Progenitor cell of endocrine pancreas (in vitro differentiated cells): ENCODE measurements around the gene ITGA3. TPM values are rescaled to one million over a fixed set of nuclear protein-coding genes. Genes with fewer than 3 reads are reported as not detected.

ENCODE experiments used
- DNase-seq: peaks from one replicate; pipeline ENCODE4 v3.0.0; 2021; ENCODE audit warnings: low spot score; ENCODE audit not compliant: unreplicated experiment
- H3K27ac Mint-ChIP-seq: 2 replicates; pipeline ENCODE4 v1.8.0; 2021; ENCODE audit warnings: mild to moderate bottlenecking, moderate library complexity, mixed read lengths
- H3K27me3 Mint-ChIP-seq: 2 replicates; pipeline ENCODE4 v1.8.0; 2021; ENCODE audit warnings: mixed read lengths
- H3K36me3 Mint-ChIP-seq: 2 replicates; pipeline ENCODE4 v1.8.0; 2022; ENCODE audit warnings: mixed read lengths; ENCODE audit not compliant: insufficient read depth
- H3K4me1 Mint-ChIP-seq: 2 replicates; pipeline ENCODE4 v1.8.0; 2021; ENCODE audit warnings: low read depth, mixed read lengths
- H3K4me3 Mint-ChIP-seq: 2 replicates; pipeline ENCODE4 v1.8.0; 2021; ENCODE audit warnings: low read depth, mild to moderate bottlenecking, moderate library complexity, mixed read lengths
- H3K9me3 Mint-ChIP-seq: 2 replicates; pipeline ENCODE4 v1.8.0; 2021; ENCODE audit warnings: low read depth, mixed read lengths
- total RNA-seq: library from RNA; stranded (reverse); gene quantifications from 2 replicates; pipeline ENCODE4 v1.2.1, GENCODE V29; 2021
- TF ChIP-seq, protein P1 (sequence below): fragments of 200-600 bp; sonication (generic); IDR thresholded peaks from one replicate; pipeline ENCODE4 v1.5.0; 2021; ENCODE audit warnings: antibody characterized with exemption, mild to moderate bottlenecking; ENCODE audit not compliant: unreplicated experiment

ITGA3 gene
- total RNA-seq, 1 donor from 2014 or later = 17.6 TPM

DNA sequence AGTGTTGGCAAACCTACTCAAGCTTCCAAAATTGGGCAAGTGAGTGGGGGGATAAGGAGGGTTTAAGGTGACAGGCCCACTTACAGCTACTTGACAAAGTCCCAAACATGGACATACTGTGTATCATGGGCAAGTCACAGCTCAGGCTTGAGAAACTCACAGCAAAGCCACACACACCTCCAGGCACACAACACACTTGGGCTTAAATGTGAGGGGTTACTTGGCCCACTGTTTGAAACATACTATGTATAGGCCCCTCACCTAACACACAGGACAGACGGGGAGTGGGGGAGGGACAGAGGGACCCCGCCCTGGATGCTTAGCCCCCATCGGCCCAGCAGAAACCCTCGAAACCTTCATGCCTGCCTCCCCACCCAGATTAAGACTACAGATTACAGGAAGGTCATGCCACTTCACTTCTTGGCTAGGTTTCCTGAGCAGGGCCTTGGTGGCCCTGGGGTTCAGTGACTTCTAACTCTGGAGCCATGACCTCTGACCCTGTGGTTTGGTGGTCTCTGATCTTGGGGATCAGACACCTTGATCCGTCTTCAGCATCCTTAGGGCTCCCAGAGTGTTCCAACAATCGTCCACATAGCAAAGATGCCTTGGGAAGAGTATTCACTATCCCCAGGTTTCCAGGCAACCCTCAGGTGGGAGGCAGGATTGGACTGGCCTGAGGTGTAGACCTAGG lies 76.3 kb downstream of the ITGA3 start:
- DNase-seq = no peak
- Mint-ChIP-seq H3K4me3 (no peak overlapping the region), H3K27me3 (peaks cover 27% of the 10 kb centered on the region), H3K9me3 (no peaks in the 10 kb centered on the region), H3K36me3 (peaks cover 10% of the 10 kb centered on the region), H3K27ac (no peak overlapping the region), H3K4me1 (peaks cover 11% of the 10 kb centered on the region)
- TF ChIP-seq, protein P1, sequence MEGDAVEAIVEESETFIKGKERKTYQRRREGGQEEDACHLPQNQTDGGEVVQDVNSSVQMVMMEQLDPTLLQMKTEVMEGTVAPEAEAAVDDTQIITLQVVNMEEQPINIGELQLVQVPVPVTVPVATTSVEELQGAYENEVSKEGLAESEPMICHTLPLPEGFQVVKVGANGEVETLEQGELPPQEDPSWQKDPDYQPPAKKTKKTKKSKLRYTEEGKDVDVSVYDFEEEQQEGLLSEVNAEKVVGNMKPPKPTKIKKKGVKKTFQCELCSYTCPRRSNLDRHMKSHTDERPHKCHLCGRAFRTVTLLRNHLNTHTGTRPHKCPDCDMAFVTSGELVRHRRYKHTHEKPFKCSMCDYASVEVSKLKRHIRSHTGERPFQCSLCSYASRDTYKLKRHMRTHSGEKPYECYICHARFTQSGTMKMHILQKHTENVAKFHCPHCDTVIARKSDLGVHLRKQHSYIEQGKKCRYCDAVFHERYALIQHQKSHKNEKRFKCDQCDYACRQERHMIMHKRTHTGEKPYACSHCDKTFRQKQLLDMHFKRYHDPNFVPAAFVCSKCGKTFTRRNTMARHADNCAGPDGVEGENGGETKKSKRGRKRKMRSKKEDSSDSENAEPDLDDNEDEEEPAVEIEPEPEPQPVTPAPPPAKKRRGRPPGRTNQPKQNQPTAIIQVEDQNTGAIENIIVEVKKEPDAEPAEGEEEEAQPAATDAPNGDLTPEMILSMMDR = no peak

DNA sequence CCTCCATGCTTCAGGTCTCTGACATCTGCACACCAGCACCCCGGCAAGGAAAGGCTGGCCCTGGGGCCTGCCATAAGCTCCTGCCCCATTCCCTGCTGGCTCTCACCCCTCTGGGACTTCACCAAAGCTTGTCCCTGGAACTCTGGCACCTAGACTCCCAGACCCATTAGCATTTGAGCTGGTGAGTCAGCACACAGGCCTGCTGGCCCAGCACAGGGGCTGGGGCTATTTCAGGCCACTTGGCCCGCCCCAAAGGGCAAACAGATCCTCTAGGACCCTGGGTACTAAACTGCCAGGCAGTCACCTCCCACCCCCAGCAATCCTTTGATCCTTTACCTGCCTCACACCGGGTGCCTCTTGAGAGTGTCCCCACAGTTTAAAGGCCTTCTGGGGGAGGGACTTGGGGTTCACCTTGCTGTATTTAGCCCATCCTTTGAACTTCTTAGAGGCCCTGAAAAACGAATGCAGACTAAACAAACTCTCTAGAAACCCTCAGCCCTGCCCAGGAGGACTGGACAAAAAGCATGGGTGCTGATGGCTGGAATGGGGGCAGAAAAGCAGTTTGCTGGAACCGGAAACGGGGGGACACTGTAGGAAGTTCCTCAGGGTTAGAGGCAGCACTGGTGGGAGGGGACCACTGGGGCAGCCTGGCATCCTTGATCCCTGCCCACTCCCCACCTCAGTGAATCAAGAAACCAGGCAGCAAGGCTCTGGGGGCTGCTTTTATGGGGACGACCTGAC lies 77.3 kb downstream of the ITGA3 start:
- Mint-ChIP-seq H3K27me3 (peaks cover 22% of the 10 kb centered on the region), H3K4me3 (no peak overlapping the region), H3K9me3 (no peaks in the 10 kb centered on the region), H3K4me1 (peaks cover 11% of the 10 kb centered on the region), H3K36me3 (peaks cover 15% of the 10 kb centered on the region), H3K27ac (no peak overlapping the region)
- no peak for DNase-seq
- TF ChIP-seq, protein P1 = no peak

DNA sequence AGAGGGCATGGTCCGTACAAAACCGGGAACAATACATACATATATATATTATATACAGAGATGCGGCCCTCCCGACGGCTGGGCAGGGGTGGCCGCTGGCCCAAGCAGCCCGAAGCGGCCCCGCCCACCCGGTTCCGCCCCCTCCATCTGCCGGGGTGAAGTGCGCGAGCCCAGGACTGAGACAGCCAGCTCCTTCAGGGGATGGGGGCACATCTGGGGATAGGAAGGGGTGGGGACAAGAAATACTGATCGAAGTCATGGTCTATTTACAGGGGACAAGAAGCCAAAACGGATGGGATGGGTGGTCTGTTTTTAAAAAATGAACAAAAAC lies 77.8 kb downstream of the ITGA3 start:
- H3K4me3 Mint-ChIP-seq = no peak overlapping the region
- no peaks in the 10 kb centered on the region for H3K9me3 Mint-ChIP-seq
- no peak overlapping the region for H3K27ac Mint-ChIP-seq
- peaks cover 19% of the 10 kb centered on the region for H3K36me3 Mint-ChIP-seq
- TF ChIP-seq, protein P1 = no peak
- peaks cover 7% of the 10 kb centered on the region for H3K4me1 Mint-ChIP-seq
- DNase-seq = no peak
- H3K27me3 Mint-ChIP-seq = peaks cover 18% of the 10 kb centered on the region

DNA sequence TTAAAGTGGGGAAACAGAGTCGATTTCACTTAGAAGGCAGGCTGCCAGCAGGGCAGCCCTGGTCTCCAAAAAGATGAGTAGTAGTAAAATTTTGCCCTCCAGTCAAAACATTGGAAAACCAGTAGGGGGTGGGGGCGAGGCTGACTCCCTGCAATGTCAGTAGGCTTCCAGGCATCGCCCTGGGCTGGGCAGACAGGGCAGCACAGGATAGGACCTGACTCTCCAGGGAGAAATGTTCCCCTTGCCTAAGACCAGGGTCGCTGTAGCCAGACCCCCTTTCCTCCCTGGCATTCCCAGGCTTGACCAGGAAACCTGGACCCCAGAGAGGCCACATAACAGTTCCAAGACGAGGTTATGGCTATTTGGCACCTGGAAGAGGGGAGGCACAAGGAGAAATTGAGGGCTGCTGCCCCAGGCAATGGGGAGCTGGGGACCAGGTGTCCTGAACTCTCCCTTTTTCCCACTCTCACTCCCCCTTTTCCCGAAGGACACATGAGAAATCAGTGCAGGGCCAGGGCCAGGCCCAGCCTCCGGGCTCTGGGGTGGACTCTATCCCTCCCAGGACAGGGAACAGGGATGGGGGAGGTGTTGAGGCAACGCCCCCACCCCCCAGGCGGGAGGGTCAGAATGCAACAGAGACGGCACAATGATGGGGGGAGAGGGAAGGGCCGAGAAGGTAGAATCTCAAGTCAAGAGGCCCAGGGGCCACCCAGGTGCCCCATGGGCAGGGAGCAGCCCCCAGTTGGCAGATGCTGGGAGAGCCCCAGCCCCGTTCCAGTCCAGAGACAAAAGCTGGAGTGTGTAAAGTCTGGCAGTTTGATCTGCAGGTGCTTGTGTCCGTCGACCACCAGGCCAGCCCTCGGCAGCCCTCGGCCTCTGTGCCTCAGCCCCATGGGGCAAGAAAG lies 78.5 kb downstream of the ITGA3 start:
- no peak overlapping the region for H3K4me3 Mint-ChIP-seq

More for the DNA sequence above, 78.5 kb downstream of the ITGA3 start:
- H3K9me3 Mint-ChIP-seq = no peaks in the 10 kb centered on the region
- no peak overlapping the region for H3K27ac Mint-ChIP-seq
- H3K4me1 Mint-ChIP-seq = peaks cover 5% of the 10 kb centered on the region
- H3K27me3 Mint-ChIP-seq = peaks cover 16% of the 10 kb centered on the region
- H3K36me3 Mint-ChIP-seq = peaks cover 23% of the 10 kb centered on the region
- TF ChIP-seq, protein P1 = no peak
- no peak for DNase-seq
